Ovary (tissue), 9 donors: Measurements from ENCODE around the gene FNIP1. TPM values are rescaled to one million over a fixed set of nuclear protein-coding genes. Genes with fewer than 3 reads are reported as not detected.

Source experiments
- DNase-seq, 5 donors: peaks; one replicate each; pipeline ENCODE4 v3.0.0-alpha.2; 2019 to 2020
- H3K27ac ChIP-seq, 2 donors: fragments of 200-600 bp; one replicate each; pipeline versions ENCODE4 v1.5.1 to v1.8.0; 2019 to 2022
- H3K27me3 ChIP-seq: fragments of 200-600 bp; one replicate; pipeline ENCODE4 v1.8.0; 2022
- H3K36me3 ChIP-seq: fragments of 200-600 bp; sonication (generic); one replicate; pipeline ENCODE4 v1.5.1; 2019
- H3K4me1 ChIP-seq: one replicate; pipeline ENCODE4 v1.8.1; 2013; ENCODE audit warnings: mild to moderate bottlenecking, moderate library complexity; ENCODE audit not compliant: insufficient read depth
- H3K4me3 ChIP-seq: fragments of 200-600 bp; sonication (generic); one replicate; pipeline ENCODE4 v1.5.1; 2017
- H3K9me3 ChIP-seq, 2 donors: fragments of 200-600 bp in 1 of 2; sonication (generic) in 1 of 2; one replicate each; pipeline versions ENCODE4 v1.5.1 to v1.8.1; 2013 to 2019; ENCODE audit warnings: mild to moderate bottlenecking in 1 of 2, moderate library complexity in 1 of 2
- EP300 ChIP-seq: sonication (generic); formaldehyde crosslinking; IDR thresholded peaks from one replicate; pipeline ENCODE4 v1.6.1; 2017; ENCODE audit warnings: antibody characterized with exemption
- POLR2A ChIP-seq: fragments of 450-650 bp; IDR thresholded peaks from one replicate; pipeline ENCODE4 v1.6.1; 2017; ENCODE audit warnings: antibody characterized with exemption, mild to moderate bottlenecking, moderate library complexity
- WGBS, 3 donors: extraction: QIAGEN DNeasy Blood & Tissue Kit in 1 of 3; methylation state at CpG; one replicate each; pipeline versions ENCODE4 v1.1.5 to v1.1.7; 2013 to 2017; 5-methylcytosine and 5-hydroxymethylcytosine counted together
- intact Hi-C, 4 donors: fragments of 100-400 bp; cut with DNase I; formaldehyde crosslinking; loops; one replicate each; pipeline versions ENCODE4 v1.11.0 to v1.15.1; 2022 to 2023
- polyA plus RNA-seq, 2 donors: library from polyadenylated mRNA; stranded (reverse); fragments of 200-250 nt in 1 of 2; fragments of 350-450 nt in 1 of 2; fragmentation: Illumina TruSeq in 1 of 2; extraction: RNeasy Lipid Tissue Mini Kit (QIAGEN cat#74804) in 1 of 2; gene quantifications; one replicate each; pipeline ENCODE4 v1.2.3, GENCODE V29; 2013 to 2014
- total RNA-seq, 7 donors: library from RNA; depleted of rRNA in 2 of 7; stranded (reverse); fragments of >200 nt in 2 of 7; fragmentation: NEBNext Ultra II Directional in 3 of 7; extraction: Animal tissue kit (Norgen Biotek cat#: 25700) in 3 of 7; gene quantifications; one replicate each; pipeline versions ENCODE4 v1.1.0 to v1.2.4, GENCODE V29; 2016 to 2023
- TF ChIP-seq, protein P1 (sequence below), 3 donors: fragments of 450-650 bp in 2 of 3; fragments of 200-600 bp in 1 of 3; IDR thresholded peaks; one replicate each; pipeline versions ENCODE4 v1.5.1 to v1.8.0; 2016 to 2022; ENCODE audit warnings: antibody characterized with exemption in 3 of 3, mild to moderate bottlenecking in 1 of 3
- donor health status: DM: no; HTN: no; CAD: no; lungs with moderate emphysema.
- donor health status: DM: no; HTN: no; CAD: no.
- donor health status: Bipolar disorder and iron deficiency.
- donor health status: DM: yes; HTN: yes; CAD: no.
- donor health status: DM: no; HTN: no; CAD: no.
- donor health status: DM: yes; HTN: yes; CAD: no.

FNIP1 gene
- total and polyA plus RNA-seq, 9 donors = 7.2 to 52.7 (median 39.4) TPM

DNA sequence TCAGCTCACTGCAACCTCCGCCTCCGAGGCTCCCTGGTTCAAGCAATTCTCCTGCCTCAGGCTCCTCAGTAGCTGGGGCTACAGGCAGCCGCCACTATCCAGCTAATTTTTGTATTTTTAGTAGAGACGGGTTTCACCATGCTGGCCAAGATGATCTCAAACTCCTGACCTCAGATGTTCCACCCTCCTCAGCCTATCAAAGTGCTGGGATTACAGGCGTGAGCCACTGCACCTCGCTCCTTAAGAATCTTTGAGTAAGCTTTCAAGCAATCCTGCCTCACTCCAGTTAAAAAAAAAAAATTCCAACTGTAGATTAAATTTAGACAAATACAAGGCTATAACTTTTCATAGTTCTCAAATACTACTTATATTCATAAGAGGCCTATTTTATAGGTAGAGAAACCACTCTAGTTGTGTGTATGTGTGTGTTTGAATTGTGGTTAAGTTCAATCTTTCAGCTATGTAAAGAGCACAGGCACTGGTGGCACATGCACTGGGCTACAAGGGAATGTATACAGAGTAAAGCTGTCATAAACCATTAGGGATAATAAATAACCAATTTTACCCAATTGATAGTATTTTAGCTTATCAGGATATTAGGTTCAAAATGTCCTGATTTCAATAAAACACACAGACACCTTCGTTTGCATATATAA lies 111.2 kb downstream of the FNIP1 start:
- Histone ChIP-seq H3K9me3 (no peaks in the 10 kb centered on the region), H3K4me1 (peaks cover 1% of the 10 kb centered on the region), H3K27ac (no peak overlapping the region), H3K4me3 (no peak overlapping the region), H3K36me3 (no peaks in the 10 kb centered on the region), H3K27me3 (no peaks in the 10 kb centered on the region)
- TF ChIP-seq POLR2A = no peak
- TF ChIP-seq, protein P1, sequence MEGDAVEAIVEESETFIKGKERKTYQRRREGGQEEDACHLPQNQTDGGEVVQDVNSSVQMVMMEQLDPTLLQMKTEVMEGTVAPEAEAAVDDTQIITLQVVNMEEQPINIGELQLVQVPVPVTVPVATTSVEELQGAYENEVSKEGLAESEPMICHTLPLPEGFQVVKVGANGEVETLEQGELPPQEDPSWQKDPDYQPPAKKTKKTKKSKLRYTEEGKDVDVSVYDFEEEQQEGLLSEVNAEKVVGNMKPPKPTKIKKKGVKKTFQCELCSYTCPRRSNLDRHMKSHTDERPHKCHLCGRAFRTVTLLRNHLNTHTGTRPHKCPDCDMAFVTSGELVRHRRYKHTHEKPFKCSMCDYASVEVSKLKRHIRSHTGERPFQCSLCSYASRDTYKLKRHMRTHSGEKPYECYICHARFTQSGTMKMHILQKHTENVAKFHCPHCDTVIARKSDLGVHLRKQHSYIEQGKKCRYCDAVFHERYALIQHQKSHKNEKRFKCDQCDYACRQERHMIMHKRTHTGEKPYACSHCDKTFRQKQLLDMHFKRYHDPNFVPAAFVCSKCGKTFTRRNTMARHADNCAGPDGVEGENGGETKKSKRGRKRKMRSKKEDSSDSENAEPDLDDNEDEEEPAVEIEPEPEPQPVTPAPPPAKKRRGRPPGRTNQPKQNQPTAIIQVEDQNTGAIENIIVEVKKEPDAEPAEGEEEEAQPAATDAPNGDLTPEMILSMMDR (IDR thresholded peaks at IDR 0.05) = no peak
- TF ChIP-seq EP300 = no peak
- no peak for DNase-seq
- intact Hi-C loops = no loop called here
- WGBS, 3 donors = 92 to 94% (median 93%) methylated on average over 7 of the region's 7 CpGs

- no peaks in the 10 kb centered on the region for H3K9me3 ChIP-seq
- H3K27ac ChIP-seq = no peak overlapping the region
- TF ChIP-seq EP300 (no peak), POLR2A (no peak)
- TF ChIP-seq, protein P1 (IDR thresholded peaks at IDR 0.05) = no peak
- intact Hi-C loops = no loop called here
- H3K4me3 ChIP-seq = no peak overlapping the region
- no peaks in the 10 kb centered on the region for H3K36me3 ChIP-seq
- H3K27me3 ChIP-seq = no peaks in the 10 kb centered on the region
- no peak for DNase-seq
- H3K4me1 ChIP-seq = peaks cover 1% of the 10 kb centered on the region
Observed at GRCh38 chr5:131684595-131684994, 112.2 kb downstream of the FNIP1 start.

GRCh38 chr5:131684051-131684450 lies 112.8 kb downstream of the FNIP1 start:
- no peaks in the 10 kb centered on the region for H3K27me3 ChIP-seq
- 72 to 92% (median 88%) methylated on average over 1 of the region's 1 CpG for WGBS, 3 donors
- intact Hi-C loops = no loop called here
- DNase-seq = no peak
- no peak overlapping the region for H3K4me3 ChIP-seq
- no peaks in the 10 kb centered on the region for H3K36me3 ChIP-seq
- H3K27ac ChIP-seq = no peak overlapping the region
- H3K9me3 ChIP-seq = no peaks in the 10 kb centered on the region
- H3K4me1 ChIP-seq = peaks cover 1% of the 10 kb centered on the region
- TF ChIP-seq, protein P1 (IDR thresholded peaks at IDR 0.05) = no peak
- TF ChIP-seq POLR2A (no peak), EP300 (no peak)

- peaks cover 1% of the 10 kb centered on the region for H3K4me1 ChIP-seq
- no peak for DNase-seq
- H3K36me3 ChIP-seq = no peaks in the 10 kb centered on the region
- TF ChIP-seq POLR2A (no peak), EP300 (no peak)
- TF ChIP-seq, protein P1 (IDR thresholded peaks at IDR 0.05) = no peak
- H3K9me3 ChIP-seq = no peaks in the 10 kb centered on the region
- WGBS, 3 donors = 94 to 96% (median 96%) methylated on average over 2 of the region's 2 CpGs
- intact Hi-C loops = no loop called here
- no peaks in the 10 kb centered on the region for H3K27me3 ChIP-seq
- H3K27ac ChIP-seq = no peak overlapping the region
- H3K4me3 ChIP-seq = no peak overlapping the region
Observed at GRCh38 chr5:131682826-131683225, 114.0 kb downstream of the FNIP1 start.
